ENCODE results near the gene NRXN3.

Gene NRXN3

DNA sequence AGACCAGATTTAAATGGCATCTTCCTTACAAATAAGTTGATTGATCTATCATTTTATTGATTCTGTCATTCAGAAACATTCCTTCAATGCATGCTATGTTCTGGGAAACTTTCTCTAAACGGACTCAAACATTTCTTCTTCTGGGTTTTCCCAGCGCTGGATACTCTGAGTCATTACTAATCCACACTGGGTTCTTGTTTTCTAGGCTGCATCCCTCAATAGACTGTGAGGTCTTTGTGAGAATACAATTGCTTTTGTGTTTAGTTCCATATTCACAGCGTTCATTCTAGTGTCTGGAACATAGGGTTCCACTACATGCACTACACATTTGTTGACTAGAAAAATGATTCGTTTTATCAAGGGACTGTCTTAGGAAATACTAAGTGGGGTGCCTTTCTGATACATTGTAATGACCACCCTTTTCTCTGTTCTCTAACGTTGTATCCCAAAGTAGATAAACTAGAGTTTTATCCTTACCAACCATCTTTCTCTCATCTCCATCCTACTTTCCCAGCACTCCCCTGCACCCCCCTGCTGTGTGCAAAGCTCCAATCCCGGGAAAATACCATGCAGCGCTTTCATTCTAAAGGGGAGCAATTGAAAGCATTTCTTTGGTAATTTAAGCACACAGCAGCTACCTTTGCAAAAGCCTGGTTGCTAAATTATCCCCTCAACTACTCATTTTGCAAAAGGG, 1162.5 kb downstream of the NRXN3 start:
- DNase-seq = no peak

DNA sequence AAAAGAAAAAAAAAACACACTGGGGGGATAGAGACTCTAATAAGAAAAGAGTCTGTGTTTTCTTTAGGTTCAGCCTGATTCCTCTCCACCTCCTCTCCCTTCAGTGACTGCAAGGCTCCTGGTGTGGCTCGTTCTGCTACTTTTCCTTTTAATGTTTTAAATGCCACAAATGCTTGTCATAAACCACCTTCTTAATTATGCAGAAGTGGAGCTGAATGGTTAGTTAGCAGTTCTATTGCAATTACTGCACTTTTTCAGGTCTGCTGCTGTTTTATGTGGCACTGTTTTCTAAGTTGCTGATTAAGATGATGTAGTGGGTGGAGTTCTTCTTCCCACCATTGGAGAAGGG, 1163.0 kb downstream of the NRXN3 start:
- no peak for DNase-seq

DNA sequence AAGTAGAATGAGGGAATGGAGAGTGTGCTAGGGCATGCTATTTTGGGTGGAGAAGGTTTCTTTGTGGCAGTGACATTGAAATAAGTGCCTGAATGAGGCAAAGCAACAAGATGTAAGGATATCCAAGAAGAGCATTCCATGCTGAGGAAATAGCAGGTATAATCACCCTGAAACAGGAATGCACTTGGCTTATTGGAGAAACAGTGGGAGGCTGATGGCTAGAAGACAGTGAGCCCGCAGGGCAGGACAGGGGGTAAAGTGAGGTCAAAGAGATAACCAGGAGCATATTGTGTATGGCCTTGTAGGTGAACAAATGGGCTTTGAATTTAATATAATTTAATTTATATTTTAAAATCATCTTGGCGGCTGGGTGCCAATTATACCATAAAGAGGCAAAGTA, 1164.1 kb downstream of the NRXN3 start:
- DNase-seq = no peak

DNA sequence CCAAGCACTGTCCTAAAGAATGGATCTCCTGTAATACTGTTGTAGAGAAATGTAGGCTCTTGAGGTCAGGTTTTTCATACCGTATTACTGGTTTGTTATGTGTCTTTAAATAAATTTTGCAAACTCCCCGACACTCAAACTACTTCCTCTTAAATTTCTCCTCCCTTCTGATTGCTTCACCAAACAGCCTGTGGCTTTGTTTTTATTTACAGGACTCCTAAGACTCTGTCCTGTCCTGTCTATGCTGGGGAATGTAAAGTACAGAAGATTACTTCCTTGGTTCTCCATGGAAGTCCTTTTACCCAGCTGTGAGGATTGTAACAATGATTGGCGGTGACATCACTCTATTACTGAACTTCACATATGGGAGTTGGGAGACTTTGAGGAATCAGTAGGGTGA, 1167.6 kb downstream of the NRXN3 start:
- DNase-seq = no peak

DNA sequence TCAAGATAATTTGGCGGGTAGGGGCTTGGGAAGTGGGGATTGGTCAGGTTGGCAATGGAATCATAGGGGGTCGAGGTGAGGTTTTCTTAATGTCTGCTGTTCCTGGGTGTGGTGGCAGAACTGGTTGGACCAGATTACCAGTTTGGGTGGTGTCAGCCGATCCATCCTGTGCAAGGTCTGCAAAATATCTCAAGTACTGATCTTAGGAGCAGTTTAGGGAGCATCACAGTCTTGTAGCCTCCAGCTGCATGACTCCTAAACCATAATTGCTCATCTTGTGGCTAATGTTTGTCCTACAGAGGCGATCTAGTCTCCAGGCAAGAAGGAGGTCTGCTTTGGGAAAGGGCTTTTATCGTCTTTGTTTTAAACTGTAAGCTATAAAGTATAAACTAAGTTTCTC, 1172.8 kb downstream of the NRXN3 start:
- DNase-seq = no peak

DNA sequence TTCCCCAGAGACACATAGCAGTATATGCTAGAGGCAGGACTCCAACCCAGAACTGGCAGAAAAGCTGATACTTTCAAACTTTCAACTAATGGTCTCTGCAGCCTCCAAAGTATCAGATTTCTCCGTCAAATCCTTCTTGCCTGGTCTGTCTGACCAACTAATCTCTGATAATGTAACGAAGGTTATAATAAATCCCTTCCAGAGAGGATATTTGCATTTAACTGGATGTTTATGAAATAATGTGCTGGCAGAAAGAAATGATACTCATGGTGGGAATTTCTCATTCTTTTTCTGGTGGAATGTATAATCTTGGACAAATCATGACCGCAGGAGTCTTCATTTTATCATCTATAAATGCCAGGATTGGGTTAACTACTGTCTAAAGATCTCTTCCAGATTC, 1180.8 kb downstream of the NRXN3 start:
- DNase-seq = no peak

DNA sequence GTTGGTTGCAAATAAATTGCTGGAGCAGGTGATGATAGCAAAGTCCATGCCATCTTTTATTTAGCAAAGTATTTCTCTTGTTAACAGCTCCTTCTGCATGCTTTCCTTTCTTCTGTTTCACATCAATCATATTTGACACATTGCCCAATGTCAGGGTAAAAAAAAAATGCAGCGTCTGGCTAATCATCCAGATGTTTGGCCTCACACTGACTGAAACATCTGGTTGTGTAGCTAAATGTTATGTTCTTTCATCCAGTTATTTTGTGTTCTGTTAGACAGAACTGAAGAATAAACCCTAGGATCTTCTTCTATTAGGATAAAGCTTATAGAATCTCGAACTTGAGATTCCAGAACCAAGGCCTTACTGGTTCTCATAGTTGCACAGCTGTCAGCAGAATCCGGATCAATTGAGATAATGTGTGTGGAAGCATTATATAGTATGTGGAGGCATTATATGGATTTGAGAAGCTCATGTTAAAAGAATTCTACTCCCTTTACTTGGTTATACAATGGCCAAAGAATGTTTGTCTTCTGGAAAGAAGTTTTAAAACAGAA, 1182.0 kb downstream of the NRXN3 start:
- DNase-seq = no peak

DNA sequence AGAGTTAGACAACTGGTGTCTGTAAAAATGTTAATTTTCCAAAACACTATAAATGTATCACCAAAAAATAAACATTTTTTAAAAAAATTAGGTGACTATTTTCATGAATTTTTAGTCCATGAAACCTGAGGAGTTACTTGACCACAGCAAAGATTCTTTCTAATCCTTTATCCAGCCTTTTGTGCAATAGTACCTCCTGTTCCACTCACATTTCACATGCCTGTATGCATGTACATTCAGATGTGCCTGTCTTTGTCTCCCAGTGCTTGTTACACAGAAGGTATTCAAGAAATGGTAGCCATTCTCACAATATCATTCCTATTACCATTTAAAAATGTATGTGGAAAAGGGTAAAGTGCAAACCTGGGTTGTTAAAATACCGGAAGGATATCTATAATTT, 1184.2 kb downstream of the NRXN3 start:
- no peak for DNase-seq

DNA sequence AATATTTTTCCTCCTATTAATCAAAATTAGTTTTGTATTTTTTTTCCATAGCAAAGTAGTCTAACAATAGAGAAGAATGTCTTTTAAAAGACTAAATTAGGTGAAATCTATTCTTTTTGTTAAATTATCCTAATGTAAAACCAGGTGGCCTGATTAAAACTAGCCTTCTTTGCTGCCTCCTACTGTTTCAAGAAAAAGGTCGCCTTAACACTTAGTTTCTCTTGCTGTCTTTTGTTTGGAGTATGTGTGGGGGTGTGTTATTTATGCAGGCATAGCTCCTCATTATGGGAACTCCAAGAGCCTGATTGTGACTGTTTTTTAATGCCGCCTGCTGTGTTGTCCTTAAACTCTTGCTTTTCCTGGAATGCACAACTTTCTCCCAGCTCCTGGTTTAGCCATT, 1185.9 kb downstream of the NRXN3 start:
- no peak for DNase-seq

DNA sequence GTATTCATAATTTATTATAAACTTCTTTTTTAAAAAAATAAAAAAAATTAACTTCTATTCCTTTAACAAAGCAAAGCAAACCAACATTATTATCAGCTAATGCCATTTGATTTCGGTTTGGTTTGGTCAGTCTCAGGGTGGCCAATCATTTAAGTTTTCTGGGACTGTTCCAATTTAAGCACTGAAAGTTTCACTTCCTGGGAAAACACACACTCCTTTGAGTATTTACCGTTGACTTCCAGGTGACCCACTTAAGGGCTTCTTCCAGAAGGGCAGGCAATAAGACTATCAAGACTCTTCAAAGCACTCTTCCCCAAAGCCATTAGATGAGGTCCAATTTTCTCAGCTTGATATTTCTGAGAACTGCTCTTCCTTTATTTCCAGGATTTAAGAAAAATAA, 1187.1 kb downstream of the NRXN3 start:
- DNase-seq = no peak

DNA sequence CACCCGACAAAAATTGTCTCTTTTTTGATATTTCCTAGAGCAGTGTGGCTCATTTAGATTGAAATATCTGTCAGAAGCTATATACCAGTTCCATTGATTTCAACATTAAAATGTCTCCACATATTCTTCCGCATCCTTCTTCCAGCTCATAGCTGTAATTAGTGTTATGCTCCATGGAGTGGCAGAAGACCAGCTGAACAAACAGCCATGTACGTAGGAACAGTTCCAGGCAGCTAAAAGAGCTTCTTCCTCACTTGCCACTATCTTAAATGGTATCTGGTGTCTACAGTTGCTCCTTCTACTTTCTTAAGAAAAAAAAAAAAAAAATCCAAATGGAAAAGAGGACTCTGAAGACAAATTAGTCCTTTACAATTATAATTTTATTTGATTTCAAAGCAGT, 1193.1 kb downstream of the NRXN3 start:
- no peak for DNase-seq

DNA sequence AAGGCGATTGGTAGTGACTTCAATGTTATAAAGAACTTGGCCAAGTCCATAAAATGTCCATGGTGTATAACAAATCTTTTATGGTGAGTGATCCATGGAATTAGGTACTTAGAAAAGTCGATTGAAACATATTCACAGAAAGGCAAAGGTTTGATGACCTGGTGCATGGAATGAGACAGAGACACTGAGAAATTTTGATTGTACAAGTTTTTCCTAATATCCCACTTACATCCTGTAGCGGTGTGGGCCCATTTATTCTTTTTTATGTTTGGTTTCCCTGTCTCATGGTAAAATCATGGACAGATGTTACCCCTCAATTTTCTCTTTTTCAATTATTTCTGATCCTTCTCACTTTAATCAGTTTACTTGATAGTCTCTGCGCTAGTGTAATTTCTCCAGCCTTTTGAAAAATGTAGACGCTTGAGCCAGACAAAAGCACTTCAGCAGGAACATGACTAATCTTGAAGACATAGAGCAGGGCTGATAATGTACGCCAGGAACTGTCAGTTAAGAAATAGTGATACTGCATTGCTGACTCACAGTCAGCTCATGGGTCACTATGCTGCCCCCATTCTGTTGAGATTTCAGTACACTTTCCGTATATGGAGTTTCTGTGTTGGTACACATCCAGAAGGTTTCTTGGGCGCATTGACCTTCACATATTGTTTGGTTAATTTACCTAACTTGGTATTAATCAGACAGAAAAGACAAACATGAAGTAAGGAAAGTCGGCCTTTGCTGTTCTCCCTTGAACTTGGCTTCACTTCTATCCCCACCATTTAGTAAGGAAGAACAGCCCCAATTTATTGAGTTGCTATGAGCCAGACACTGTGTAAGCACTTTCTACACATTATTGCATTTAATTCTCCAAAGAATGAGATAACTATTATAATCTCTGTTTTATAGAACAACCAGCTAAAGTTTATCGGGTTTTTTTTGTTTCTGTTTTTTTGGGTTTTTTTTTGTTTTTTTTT, 1199.5 kb downstream of the NRXN3 start:
- DNase-seq = no peak

DNA sequence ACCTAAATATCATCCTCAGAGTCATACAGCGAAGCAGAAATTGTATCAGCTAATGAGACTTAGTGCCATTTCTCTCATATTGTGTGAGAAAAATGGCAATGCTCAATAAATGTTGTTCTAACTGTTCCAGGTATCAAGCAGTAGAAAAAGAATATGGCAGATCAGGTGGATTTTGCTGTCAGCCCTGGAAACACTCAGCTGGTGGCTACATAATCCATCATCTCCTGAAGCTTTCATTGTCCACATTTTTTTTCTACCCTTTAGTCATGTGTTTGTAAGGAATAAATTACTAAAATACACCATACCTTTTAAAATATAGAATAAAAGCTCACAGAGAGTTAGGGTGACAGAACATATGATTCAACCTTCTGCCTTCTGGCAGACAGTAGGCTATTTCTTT, 1200.8 kb downstream of the NRXN3 start:
- DNase-seq = no peak

DNA sequence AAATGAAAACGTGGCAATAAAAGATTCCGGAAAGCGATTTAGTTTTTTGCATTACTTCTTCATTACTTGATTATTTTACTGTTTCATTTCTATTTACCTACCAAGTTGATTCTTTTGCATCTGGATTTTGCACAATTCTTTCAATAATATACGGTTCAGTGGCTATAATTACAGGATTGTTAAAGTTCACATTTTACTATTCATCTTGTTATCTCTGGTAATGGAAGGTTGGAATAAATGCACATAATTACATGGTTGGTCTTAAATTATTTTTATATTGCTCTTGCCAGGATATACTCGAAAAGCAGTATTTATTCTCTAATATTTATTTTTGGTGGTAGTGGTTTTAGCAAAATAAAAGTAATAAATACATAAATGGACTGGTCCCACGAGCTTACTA, 1203.3 kb downstream of the NRXN3 start:
- DNase-seq = no peak

DNA sequence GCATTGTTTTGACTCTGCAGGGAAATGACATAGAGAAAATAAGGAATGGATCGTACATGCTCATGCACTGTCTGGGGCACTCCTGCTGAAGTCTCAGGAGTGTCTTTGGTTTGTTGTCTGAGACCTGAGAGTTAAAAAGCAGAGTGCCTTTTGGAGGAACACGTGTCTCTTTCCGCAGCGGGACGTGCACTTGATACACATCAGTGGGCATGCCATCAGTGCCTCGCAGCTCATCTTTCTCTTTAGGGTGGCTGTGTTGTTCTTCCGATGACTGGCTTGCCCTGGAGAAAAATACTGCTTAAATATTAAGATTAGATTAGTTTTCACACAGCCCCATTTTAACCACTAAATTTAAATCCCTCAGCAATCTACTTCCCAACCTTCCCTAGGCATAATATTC, 1205.2 kb downstream of the NRXN3 start:
- no peak for DNase-seq

DNA sequence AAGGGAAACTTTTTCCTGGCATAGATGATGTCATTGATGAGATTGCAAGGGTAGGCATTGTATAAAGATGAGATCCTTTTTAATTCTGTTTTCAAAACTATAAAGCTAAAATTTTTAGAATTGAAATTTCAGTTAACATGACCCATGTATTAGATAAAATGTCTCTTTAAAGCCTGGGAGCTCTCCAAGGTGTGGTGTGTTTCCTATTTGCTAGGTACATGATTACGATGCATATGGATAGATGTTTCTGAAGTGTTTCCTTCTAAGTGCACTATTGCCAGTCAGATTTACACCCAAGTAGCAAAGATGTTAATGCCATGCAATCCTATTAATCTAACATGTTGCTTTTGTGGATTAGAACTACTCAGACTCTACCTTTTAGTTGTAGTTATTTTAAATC, 1206.4 kb downstream of the NRXN3 start:
- no peak for DNase-seq

DNA sequence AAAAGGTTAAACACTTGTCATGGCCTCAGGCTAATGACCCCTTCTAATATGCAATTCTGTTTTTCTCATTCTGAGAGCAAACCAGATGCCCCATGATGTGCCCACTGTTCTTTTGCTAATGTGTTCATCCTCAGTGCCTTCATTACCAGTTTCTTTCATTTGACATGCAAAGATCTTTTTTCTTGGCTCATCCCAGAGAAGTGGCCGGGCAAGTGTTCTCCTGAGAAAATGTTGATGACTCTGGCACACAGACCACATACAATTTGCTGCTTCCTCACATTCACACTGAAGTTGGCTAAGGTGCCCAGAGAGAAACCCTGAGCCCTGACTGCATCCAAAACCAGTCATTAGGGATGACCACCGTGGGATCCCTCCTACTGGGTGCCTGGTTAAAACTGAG, 1207.8 kb downstream of the NRXN3 start:
- no peak for DNase-seq

DNA sequence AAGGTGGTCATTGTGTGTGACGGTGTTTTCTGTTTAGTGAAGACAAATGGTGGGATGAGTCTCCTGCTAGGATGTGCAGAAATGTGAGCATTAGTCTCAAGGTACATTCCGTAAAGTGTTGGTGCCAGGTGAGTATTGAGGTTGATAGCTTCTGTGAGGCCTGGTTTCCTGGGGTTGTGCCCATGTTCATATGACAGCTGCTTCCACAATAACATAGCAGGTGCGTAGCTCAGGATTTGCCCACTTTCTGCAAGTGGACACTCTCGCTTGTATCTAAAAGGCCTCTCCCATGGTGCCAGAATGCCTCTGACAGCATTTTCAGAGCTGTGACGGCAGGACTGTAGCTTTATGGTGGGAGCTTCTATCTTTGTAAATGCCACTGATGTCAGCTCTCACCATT, 1209.1 kb downstream of the NRXN3 start:
- no peak for DNase-seq

DNA sequence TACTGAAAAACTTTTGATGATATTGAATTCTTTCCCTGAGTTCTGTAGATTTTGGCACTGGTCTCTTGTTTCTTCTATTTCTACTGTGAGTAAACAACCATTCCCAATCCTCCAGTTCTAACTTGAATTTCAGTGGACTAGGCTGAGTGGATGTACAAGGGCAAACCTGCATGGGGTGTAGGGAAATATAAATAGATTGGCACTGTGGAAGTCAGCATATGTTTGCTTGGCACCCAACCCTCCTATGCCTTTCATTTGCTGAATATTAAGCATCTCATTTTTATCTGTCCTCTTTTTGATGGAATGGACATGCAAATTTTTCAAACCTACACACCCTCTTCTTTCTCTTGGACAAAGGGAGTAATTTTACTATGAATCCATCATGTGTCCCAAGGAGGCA, 1212.9 kb downstream of the NRXN3 start:
- no peak for DNase-seq

DNA sequence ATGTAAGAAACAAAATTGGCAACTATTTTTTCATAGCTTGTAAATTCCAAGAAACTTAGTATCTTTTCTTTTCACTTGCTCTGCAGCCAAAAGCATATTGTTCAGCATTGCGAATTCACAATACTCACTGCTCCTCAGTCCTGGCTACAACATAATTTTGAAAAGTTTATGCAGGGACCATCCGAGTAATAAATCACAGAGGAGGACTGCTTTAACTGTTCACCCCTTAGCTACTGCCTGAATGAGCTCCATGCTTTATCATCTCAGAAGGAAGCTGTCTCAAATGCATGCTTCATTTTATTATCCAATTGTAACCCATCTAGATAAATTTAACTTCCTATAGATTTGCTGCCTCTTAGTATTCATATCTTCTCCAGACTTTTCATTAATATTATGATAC, 1213.3 kb downstream of the NRXN3 start:
- no peak for DNase-seq

DNA sequence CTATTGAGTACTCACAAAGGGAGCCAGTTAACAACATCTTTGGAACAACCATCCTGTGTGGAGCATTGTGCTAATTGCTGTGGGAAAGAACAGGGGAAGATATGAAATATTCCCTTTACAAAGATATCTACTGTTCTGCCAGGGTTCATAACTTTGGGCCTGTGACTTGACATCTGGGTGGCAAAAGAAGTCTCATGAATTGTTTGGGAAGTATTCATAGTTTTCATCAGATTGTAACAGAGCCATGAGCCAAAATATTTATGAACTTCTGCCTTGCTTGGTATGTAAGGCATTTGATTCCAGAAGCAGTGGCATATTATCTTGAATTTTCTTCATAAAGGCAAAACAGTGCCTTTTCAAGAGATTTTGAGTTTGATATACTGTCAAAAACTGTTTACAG, 1224.9 kb downstream of the NRXN3 start:
- DNase-seq = no peak

DNA sequence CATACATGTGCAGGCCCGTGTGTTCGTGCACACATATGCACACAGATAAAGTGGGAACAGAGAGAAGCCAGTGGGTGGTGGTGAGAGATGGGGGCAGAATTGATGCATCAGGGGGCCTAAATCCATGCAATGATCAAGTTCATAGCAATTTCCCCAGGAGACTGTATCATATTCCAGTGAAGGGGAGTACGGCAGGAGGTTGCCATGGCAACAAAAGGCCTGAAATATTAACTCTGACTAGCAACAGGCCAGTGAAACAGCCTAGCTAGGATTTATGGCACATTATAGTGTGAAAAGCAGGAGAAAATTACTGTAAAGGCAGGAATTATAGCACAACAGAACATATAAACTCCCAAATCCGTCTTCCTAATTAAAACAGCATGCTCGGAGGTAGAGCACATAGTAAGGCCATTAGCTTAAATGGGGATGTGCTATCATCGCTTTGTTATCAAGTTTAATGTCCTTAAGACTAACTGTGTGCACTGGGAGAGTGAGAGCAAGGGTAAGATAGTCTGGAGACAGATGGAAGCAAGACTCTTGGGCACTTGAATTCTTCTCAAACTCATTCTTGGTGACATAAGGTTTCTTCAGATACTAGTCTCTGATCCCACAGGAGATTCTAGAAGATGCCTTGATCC, 1234.8 kb downstream of the NRXN3 start:
- no peak for DNase-seq

DNA sequence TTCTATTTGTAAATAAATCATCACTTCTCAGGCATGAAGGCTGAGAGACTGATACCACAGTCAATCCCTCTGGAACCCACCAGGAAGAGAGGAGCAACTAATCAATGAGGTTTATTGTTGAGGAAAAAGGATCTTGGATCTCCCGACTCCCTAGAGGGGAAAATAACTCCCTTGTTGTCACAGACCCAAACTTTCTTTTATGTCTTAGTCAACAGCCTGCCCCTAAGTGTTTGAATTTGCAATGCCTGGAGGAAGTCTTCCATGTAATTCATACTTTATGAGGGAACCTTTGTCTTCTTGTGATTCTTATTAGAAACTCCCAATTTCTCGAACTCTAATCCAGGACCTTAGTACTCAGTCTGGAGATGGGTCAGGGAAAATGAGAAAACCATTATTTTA, 1235.3 kb downstream of the NRXN3 start:
- DNase-seq = no peak

DNA sequence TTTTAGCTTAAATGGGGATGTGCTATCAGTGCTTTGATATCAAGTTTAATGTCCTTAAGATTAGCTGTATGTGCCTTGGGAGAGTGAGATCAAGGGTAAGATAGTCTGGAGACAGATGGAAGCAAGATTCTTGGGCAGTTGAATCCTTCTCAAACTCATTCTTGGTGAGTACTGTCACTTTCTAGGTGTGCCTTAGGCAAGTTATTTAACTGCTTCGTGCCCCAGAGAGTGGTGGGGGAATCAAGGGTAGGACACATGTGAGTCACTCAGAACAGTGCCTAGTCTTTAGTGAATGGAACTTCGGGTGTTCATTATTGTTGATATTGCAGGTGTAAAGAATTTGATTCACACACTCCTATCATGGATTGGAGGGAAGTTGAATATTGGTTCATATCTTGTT, 1237.4 kb downstream of the NRXN3 start:
- no peak for DNase-seq

All from CD4-positive, alpha-beta T cell treated with Interleukin-15 for 1 hour (primary cell).